Measurements from ENCODE around the gene LPCAT1. TPM values are rescaled to one million over a fixed set of nuclear protein-coding genes. Genes with fewer than 3 reads are reported as not detected.
"Not testable (repeated sequence)": the region's sequence is repeated elsewhere in the genome, so short reads cannot be mapped to it uniquely, and the experiment has no call there.

LPCAT1 gene
- total RNA-seq, 1 donor from 2014 or later, result 24.2 TPM

- no peak for DNase-seq
Observed at GRCh38 chr5:1466631-1467265, 57.0 kb downstream of the LPCAT1 start.

DNA sequence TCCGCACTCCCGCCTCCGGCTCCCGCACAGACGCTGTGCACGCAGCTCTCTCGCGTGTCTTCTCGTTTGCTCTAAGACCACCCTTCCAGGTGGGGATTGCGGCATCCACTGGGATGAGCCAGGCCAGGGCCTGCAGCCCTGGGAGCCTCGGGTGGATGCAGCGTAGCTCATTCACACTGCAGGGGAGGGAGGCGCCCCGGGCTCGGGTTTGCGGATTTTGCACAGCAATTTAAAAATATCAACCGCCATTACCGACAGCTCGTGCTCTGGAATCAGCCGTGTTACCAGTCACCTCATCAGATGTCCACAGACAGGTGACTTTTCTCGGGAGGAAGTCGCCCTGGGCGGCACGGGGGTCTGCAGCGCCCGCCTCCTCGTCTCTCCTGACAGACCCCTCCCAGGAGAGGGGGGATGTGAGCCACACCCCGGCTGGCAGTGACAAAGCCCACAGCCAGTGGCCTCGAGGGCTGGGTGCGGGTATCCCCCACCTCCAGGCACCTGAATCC, 57.7 kb downstream of the LPCAT1 start:
- no peak for DNase-seq

GRCh38 chr5:1465117-1465516, 58.6 kb downstream of the LPCAT1 start:
- no peak for DNase-seq

GRCh38 chr5:1464511-1464910, 59.2 kb downstream of the LPCAT1 start:
- no peak for DNase-seq

DNA sequence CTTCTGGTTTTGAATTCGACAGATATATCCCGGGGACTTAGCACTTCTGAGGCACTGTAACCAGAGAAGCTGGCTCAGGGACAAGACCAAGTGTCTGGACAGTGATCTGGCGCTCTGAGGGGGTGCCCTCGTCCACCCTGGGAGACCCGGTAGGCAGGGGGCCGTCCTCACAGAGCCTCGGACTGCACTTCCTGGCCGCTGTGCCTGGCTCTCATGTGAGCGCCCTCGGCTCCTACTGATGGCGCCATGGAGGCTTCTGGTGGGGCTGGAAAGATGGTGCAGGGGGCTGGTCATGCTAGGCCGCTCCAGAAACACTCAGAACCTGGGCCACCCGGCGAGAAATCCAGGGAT, 59.7 kb downstream of the LPCAT1 start:
- DNase-seq, result no peak

GRCh38 chr5:1463326-1464095, 60.2 kb downstream of the LPCAT1 start:
- no peak for DNase-seq

- no peak for DNase-seq
Observed at GRCh38 chr5:1462358-1462757, 61.4 kb downstream of the LPCAT1 start.

DNA sequence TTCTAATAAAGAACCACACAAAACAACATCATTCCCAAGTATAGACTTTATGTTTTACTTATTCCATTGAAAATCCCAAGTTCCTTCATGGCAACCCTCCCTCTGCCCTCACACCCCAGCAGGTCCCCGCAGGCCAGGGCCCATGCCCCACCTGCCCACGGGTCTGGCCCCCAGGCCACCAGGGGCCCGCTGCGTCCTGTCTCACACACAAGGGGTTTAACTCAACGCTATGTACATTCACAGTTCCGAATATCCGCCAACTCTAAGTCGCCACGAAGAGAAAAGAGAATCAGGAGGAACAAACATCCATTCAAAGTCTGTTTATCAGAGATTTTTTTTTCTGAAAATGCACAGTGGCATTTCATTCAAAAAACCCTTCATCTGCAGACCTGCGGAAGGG, 62.4 kb downstream of the LPCAT1 start:
- no peak for DNase-seq

GRCh38 chr5:1460054-1460682, 63.6 kb downstream of the LPCAT1 start:
- no peak for DNase-seq

DNA sequence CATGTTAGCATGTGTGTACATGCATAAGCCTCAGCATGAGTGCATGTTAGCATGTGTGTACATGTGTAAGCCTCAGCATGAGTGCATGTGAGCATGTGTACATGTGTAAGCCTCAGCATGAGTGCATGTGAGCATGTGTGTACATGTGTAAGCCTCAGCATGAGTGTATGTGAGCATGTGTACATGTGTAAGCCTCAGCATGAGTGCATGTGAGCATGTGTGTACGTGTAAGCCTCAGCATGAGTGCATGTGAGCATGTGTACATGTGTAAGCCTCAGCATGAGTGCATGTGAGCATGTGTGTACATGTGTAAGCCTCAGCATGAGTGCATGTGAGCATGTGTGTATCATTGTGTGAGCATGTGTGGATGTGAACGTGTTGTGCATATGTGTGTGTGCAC, 64.3 kb downstream of the LPCAT1 start:
- not testable (repeated sequence) for DNase-seq

GRCh38 chr5:1456110-1456881, 67.5 kb downstream of the LPCAT1 start:
- DNase-seq, result not testable (repeated sequence)

DNA sequence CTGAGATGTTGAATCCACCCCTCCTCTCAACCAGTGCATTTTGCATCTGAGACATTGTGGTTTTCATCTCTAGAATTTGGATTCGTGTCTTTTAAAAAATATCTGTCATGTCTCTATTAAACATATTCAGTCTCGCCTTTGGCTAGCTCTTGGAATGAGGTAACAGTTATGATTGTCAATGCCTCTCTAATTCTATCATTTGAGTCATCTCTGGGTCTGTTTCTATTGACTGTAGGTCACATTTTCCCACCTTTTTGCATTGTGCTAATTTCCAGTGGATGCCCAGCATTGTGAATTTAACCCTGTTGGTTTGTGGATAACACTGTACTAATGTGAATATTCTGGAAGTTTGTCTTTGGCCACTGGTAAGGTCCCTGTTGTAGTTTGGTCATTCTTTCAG, 70.1 kb downstream of the LPCAT1 start:
- DNase-seq, result no peak

DNA sequence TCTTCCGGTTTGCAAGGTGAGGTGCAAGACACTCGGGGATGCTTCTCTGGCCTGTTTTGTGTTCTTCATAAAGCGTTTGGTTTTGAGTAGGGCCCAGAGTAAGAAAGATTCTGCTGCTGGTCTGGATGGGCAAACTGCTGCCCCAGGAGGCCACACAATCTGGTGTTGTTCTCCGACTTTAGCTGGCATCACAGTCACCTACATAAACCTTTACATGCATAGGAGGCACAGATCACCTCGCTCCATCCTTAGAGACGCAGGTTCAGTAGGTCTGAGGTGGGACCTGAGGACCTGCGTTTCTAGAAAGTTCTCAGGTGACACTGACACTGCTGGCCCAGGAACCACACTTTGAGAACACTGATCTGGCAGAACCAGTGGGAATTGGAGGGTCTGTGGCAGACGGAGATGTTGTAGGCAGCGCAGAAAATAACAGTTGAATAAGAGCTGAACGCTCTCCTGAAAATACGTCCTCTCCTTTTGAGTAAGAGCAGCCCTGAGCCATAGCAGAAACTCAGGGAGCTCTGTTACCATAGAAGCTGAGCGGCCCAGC, 74.6 kb downstream of the LPCAT1 start:
- DNase-seq, result no peak

DNA sequence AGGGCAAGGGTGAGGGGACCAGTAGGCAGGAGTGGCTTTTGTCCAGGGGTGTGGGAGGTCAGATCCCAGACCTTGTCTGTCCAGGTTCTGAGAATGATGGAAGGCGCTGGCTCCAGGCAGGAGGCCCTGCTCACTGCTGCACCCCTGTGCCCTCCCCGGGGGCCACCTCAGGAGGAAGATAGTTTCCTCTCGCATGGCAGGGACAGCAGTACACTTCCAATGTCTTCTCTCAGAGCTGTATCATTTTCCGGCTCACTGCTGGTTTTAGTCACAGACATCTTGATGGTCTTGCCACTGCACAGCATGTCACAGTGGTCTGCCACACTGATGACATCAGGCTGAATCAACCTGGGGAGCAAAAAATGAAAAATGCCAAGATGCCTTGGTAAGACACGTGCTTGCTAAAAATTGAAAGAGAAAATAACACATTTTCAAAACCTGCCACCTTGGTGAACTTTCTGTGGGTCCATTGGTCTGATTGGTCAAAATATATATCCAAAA, 75.2 kb downstream of the LPCAT1 start:
- no peak for DNase-seq

DNA sequence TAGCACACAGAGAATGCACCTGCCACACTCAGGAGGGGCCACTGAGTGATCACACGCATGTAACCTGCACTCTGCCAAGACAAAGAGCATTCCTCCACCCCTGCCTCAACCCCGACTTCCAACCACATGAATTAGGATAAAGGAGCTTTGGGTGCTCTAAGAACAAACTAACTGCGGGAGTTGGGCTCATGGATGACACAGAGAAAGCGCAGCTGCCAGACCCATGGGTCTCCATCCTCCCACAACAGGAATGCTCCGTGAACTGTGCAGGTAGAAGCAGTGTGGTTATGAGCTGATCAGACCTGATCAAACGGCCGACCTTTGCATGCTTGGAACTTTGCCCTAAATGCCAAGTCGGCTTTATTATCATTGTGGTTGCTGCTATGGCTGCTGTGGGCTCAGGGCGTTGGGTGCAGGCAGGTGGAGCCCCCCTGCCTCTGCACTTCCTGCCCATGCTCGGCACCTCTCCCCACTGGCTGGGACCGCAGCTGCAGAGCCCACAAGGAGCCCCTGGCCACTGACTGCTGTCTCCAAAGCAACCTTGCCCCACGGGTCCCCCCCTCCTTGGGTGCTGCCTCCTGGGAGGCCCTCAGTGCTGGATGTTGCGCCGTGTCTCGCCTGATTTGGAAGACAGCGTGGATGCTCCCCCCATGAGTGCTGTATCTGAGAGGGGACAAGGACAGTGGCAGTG, 75.9 kb downstream of the LPCAT1 start:
- DNase-seq, result no peak

DNA sequence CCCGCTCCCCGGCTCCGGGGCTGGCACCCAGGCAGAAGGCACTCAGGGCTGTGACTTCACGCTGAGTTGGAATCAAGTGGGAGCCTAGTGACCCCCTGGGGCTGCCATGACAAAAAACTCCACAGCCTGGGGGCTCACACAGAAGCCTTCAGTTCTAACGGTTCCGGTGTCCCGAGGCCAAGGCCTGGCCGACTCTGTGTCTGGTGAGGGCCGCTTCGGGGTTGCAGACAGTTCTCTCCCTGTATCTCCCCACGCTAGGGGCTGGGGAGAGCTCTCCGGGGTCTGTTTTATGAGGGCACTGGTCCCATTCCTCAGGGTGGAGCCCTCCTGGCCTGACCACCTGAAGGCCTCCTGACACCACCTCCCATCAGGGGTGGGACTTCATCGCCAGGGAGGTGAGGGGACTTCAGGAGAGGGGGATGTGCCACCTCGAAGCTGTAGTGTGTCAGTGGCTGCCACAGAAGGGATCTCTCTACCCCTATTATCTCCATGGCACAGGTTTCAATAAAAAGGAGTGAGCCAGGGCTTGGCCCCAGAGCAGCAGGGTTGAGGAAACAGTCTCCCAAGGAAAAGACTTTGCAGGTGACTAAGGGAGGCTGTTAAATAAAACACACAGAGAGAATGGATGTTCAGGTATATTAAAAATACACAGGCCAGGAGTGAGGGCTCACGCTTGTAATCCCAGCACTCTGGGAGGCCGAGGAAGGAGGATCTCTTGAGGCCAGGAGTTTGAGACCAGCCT, 77.0 kb downstream of the LPCAT1 start:
- no peak for DNase-seq

DNA sequence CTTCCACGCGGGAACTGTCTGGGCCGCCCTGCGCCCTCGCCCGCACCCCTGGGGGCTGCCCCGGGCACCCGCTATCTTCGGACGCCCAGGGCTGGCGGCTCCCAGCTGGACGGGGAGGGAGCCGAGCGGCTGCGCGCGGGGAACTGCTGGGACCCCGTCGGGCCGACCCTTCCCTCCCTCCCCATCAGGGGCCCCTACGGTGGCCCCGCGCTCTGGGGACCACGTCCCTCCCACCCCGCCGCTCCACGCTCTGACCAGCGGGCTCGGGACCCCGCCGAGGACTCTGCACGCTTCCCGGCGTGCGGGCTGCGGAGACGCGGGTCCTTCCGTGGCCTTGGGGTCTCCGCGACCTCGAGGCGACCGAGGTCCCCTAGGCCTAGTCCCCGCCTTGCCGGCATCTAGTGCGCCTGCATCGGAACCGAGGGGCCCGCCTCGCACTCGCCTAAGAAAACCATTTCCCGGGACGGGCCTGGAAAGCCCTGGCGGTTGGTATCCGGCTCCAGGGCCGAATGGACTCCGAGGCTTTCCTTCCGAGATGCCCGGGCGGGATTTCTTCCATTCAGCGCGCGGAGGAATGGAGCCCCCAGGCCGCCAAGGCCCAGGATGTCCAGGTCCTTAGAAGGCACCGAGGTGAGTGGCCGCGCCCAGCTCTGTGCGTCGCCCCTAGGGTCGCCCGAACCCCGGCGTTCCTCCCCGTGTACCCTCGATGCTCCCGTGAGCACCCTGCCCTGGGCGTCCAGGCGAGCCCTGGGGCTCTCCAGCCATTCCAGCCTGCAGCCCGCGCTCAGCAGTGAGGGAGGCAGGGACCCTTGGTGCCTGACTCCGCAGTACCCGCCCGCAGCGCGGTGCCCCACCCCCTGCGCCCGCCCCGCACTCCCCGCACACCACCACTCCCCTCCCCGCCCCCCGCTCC, 77.8 kb downstream of the LPCAT1 start:
- DNase-seq, result no peak

GRCh38 chr5:1445313-1445688, 78.5 kb downstream of the LPCAT1 start, which contains the start of gene SLC6A3:
TSS of gene SLC6A3 (minus strand) at chr5:1445440. CDS start at chr5:1443197, 2,243 bp downstream.
- peak; percentile 62 for DNase-seq

DNA sequence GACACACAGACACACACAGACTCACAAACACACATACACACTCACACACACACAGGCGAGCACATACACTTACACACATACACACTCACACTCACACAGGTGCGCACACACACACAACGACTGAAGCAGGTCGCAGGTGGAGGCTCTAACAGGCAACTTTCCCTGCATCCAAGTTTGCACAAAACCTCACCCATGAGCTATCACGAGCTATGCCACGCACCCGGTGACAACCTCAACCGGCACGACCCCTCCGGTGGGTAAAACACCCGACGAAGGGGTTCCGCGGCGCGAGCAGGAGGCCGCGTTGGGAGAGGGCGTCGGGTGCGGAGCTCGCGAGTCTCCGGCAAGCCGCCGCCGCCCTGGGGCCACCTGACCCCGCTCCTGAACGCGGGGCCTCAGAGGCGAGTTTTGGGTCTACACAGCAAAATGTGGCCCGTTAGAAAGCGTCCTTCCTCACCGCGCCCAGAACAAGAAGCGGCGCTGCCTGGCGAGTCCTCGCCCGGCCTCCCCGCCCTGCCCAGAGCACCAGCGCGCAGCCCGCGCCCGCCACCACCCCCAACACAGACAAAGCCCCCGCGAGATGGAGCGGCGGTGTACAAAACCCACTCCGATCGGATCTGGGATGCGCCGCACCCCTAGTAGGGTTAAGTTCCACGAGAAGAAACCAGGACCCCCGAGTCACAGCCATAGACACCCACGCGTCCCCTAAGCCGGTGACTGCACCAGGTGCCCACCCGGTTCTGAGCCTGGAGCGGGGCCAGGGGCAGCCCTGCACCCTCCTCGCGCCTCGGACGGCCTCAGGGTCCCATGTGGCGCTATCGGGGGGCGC, 79.2 kb downstream of the LPCAT1 start:
- no peak for DNase-seq
